SIG-M5 (cell line): ENCODE data around the gene AKAP6.
"Not testable (repeated sequence)": the region's sequence is repeated elsewhere in the genome, so short reads cannot be mapped to it uniquely, and the experiment has no call there.

Experiments
- DNase-seq: peaks from one replicate; lab custom pipeline; 2025; lab: John Stamatoyannopoulos, UW

AKAP6 gene

DNA sequence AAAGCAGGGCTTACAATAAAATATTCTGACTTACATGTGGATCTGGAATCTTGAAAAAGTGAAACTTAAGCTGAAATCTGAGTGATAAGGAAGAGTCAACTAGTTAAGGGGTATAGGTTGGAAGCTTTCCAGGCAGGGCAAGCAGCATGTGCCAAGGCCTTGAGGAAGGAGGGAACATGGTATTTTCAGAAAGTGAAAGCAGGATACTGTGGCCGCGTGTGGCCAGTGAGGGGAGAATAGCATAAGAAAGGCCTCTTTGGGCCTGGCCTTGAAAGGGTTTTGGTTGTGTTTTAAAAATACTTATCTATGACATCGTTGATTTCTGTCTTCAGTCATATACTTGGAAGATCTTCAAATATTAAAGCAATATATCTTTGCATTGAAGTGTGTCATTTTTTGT is 213.4 kb downstream of the AKAP6 start:
- DNase-seq: no peak

DNA sequence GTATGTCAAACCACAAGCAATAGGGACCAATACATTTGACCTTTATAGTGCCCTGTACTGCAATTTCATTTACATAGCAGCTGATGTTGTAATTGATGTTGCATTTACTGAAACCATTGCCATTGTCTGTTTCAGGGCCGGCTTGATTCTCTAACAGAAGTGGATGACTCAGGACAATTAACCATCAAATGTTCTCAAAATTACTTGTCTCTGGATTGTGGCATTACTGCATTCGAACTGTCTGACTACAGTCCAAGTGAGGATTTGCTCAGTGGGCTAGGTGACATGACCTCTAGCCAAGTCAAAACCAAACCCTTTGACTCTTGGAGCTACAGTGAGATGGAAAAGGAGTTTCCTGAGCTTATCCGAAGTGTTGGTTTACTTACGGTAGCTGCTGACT is 216.0 kb downstream of the AKAP6 start:
- DNase-seq: no peak

DNA sequence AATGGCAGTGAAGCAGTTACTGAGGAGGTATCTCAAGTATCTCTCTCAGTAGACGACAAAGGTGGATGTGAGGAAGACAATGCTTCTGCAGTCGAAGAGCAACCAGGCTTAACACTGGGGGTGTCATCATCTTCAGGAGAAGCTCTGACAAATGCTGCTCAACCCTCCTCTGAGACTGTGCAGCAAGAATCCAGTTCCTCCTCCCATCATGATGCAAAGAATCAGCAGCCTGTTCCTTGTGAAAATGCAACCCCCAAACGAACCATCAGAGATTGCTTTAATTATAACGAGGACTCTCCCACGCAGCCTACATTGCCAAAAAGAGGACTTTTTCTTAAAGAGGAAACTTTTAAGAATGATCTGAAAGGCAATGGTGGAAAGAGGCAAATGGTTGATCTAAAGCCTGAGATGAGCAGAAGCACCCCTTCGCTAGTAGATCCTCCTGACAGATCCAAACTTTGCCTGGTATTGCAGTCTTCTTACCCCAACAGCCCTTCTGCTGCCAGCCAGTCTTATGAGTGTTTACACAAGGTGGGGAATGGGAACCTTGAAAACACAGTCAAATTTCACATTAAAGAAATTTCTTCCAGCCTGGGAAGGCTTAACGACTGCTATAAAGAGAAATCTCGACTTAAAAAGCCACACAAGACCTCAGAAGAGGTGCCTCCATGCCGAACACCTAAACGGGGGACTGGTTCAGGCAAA is 216.6 kb downstream of the AKAP6 start:
- no peak for DNase-seq

DNA sequence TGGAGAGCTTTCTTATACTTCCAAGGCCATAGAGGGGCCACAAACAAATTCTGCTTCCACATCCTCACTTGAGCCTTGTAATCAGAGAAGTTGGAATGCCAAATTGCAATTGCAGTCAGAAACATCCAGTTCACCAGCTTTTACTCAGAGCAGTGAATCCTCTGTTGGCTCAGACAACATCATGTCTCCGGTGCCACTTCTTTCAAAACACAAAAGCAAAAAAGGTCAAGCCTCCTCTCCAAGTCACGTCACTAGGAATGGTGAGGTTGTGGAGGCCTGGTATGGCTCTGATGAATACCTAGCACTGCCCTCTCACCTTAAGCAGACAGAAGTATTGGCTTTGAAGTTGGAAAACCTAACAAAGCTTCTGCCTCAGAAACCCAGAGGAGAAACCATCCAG is 217.1 kb downstream of the AKAP6 start:
- no peak for DNase-seq

DNA sequence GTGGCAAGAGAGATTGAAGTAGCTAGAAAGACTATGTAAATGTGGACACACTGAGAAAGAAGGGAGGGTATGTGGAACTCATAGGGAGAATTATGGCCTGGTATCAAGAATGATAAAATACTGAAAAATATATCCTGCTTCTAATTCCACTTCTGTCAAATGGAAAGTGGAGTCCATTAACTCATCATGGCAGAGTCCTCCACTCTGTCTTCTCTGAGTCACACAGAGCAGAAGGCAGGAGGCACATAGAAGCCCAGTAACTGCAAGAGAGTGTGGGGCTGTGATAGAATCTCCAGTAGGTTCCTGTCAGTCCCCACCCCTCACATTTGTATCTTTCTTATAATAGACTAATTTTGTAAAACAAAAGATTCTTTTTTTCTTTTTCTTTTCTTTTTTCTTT is 223.7 kb downstream of the AKAP6 start:
- DNase-seq: no peak

DNA sequence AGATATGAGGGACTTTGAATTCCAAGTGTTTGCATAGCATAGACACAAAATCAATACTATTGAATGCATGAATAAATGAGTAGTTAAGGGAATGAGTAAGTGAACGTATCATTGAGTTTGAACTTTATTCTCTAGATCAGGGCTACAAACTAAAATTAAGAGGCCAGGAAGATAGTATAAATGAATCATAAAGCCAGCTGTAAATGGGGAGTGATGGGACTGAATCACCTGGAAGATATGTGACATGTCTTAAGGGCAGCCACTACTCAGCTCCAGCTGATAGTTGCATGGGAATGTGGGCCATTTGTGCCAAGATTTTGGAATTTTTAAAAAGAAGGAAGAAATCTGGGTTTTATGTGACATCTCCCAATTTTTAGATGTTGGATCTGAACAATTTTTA is 229.9 kb downstream of the AKAP6 start:
- no peak for DNase-seq

DNA sequence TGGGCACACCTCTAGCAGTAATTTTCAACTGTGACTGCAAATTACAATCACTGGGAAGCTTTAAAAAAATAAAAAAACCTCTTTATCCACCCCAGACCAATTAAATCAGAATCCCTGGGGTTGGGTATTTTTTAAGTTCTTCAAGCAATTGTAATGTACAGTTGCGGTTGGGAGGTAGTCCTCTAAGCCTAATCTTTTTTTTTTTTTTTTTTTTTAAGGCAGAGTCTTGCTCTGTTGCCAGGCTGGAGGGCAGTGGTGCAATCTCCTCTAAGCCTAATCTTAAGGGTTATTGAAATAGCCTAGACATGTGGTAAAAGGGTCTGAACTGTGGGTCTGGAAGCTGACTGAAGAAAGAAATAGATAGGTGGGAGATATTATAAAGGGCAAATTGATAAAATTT is 230.5 kb downstream of the AKAP6 start:
- no peak for DNase-seq

DNA sequence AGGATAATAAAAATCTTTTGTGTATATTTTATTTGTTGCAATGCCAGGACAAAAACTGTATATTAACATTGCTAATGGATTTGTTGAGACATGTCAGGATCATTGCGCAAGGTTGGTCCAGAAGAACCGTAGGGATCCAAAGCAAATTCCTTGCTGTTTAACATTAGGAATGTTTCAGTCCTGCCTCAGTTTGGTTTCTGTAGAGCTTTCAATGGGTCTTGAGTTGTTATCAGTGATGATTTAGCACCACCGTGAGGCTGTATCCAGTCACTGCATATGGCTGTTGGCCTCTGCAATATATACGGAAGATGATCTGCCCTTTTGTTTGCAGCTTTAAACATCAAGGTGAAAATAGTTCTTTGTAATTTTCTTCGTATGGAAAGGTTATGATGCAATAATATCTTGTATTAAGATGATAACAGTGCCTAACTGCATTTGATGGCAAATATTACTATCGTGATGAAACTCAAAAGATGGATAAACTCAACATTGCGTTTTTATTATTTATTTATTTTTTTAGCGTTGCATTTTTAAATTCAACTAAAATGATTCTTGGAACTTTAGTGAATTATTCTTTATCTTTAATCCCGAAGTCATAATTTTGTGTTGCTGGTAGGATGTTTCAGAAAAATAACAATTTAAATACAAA is 231.2 kb downstream of the AKAP6 start:
- DNase-seq: no peak

DNA sequence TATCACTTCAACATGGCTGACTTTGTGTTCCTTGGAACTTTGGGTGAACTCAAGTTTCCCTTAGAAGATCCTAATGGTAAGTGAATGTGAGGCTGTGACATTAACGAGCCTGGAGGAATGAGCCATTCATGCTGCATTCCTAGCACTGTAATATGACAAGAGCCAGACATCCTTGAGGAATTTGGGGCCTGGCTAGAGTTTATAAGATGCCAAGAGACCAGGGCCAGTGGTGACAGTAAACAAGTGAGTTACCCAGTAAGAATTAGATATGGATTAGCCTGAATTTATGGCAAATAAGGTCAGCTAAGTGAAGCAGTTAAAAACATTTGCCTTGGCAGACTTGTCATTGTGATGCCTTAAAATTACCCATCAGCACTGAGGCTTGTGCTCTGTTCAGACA is 232.4 kb downstream of the AKAP6 start:
- DNase-seq: no peak

DNA sequence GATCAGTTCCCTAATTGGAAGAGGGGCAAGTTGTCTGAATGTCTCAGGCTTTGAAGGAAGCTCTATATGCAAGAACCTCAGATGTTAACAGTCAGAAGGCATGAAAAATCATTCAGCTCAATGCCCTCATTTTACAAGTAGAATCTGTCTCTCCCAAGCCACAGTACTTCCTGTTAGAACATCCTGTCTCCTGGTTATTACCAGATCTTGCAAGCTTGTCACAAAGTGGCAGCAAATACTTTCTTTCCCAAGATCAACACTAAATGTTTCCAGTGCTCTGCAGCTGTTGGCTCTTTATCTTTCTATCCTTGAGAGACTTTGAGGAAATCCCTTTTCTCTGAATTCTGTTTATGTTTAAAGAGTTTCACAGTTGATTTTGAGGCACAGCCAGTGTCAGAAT is 235.5 kb downstream of the AKAP6 start:
- no peak for DNase-seq

DNA sequence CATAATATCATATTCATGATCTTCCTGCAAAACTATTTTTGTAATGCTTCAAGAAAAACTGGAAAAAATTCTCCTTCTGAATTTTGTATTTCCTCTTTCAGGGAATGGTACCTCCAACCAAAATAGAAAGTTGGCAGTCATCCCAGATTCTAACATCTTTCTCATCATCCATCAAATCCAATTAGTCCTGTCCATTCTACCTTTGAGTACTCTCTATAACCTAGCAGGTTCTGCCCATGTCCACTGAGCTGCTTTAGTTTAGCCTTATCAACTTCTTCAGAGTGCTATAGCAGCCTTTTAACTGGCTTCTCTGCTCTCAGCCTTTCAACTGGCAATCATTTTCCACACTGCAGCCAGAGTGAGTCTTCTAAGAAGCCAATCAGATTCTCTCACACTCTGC is 236.2 kb downstream of the AKAP6 start:
- DNase-seq: no peak

DNA sequence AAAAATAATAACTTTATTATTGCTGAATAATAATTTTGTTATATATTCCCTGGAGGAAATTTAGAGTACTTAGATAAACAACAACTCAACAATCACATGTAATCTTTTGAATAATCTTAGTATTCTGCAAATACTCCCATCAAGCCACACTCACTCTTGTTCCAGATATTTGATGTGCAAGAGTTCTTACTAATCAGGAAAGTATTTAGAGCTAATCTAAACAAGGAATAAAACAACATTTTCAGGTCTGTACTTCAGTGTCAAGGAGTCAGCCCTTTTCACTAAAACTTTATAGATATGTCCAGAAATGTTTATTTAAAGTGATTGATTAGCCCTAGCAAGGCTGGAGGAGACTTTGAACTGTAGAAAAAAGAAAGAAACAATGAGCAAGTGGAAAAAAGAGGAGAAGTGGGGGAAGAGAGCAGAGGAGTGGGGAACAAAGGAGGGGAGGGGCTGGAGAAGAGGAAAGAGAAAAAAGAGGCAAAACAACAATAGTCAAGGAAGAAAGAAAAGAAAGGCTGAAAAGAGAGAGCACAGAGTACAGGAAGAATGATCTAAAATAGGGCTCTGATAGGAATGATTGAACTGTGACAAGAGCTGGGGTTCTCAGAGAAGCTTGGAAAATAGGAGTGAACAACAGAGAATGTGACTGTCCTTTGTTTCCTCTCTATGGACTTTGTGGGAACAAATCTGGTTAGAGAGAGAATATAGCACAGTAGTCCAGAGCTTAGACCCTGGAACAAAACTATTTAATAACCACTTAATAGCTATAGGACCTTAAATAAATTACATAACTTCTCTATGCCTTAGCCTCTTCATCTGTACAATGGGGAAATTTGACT is 238.7 kb downstream of the AKAP6 start:
- DNase-seq: no peak

DNA sequence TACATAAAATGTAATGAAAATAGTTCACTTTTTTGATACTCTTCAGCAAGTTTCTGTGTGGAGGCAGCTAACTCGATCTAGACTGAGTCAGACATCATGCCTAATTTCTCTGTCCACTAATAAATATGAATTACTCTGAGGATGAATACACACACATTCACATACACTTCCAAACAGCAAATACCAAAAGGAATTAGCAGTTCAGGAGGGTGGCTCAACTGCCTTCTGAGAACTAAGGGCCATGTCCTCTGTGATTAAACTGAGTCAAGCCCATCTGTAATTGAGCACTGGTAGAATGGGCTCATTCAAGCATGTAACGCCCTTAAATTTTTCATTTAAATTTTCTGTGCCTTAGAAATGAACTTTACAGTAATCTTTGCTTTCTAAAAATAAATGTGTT is 242.5 kb downstream of the AKAP6 start:
- no peak for DNase-seq

DNA sequence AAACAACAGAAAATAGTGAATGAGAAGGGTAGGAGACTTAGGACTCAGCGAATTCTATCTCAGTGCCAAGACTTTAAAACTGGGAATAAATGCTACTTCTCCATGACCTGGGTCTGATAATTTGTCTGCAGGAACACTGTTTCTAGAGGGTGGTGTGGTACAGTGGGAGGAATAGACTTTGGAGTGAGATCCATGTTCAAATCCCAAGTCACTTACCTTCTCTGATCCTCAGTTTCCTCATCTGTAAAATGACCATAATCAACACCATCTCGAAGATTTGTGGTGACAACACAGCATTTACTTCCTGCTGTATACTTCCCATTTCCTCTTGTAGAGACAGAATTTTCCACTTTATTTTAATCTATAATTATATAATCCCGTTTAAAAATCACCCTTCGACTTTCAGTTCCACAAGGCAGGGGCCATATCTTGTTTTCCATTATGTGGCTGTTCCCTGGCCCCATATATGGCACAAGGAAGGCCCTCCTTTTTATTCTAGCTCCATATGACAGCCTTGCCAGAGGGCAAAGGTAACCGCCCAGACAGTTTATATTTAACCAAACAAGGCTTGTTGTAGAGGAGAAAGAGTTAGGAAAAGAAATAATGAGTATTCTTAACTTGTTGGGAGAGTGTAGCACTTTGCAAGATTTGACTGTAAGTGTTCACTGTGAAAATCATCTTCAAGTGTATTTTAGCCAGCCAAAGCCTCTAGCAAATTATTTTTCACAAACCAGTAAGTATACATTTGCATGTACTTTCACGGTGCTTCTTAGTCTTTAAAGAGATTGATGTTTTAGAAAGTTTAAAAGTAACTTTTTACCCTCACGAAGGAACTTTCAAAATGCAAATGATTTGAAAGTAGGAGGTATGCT is 243.1 kb downstream of the AKAP6 start:
- no peak for DNase-seq

DNA sequence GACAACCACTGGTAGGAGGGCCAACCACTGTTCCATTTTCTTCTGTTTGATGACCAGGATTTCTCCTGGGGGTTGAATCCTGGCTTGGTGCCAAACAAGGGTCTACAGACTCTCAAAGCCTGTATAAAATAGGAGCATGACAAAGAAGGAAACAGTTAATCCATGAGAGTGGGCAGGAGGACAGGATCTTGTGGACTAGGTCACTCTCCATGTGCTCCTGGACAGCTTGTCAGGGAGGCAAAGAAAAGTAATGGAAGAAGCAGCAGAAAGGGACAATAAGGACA is 243.7 kb downstream of the AKAP6 start:
- DNase-seq: no peak

DNA sequence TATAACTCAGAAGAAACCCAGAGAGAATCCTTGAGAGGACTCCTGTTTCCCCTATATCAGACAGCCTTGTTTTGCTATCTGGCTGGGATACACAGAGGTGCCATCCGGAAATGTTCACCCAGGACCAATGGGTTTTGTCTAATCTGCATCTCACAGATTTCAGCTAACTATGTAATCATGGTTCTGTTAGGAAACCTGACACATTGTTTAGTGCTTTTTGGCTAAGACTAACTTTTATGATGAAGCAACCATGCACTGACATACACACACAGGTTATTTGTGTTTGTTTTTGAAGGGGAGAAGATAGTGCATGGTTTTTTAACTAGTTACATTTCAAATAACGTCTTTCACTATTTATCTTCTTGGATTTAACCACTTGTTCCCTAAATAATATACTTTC is 245.2 kb downstream of the AKAP6 start:
- no peak for DNase-seq

DNA sequence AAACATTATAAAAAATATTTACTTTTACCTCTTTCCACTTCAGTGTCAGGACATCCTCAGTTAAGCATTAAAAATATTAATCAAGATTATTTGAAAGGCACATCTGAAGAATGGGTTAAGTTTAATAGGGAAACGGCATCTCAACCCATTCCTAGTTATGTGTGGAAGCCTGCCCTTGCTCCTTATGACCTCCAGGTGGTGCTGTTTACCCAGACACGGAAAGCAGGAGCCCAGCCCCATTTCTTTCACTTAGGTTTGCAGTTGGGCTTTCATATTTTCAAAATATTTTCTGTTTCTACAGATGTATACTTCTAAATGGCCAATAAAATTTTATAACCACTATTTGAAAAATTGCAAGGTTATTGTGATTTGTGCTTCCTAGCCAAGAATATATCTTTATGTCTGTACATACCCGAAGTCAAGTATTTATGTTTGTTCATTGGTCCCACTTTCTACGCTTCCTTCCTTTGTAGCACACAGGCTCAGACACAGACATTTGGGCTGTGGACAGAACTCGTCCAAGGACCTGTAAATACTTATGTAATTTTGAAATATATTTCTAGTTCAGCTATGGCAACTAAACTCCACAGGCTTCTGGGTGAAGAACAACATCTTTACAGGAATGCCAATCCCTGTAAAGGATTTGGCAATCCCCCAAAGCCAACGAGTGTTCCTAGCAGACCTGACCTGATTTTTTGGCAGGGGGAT is 247.1 kb downstream of the AKAP6 start:
- no peak for DNase-seq

DNA sequence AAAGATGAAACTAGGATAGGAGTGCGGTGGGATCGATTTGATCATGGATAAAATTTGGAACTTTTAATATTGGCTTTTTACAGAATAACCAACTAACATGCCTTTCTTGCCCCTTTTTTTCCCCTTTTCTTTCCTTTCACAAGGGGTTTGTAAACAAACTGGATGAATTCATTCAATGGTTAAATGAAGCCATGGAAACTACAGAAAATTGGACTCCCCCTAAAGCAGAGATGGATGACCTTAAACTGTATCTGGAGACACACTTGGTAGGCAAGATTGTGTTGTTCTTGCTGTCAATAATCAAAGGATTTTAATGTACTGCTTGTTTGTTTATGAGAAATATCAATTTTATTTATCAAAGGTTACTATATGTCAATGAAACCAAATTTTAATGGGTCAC is 247.9 kb downstream of the AKAP6 start:
- no peak for DNase-seq

DNA sequence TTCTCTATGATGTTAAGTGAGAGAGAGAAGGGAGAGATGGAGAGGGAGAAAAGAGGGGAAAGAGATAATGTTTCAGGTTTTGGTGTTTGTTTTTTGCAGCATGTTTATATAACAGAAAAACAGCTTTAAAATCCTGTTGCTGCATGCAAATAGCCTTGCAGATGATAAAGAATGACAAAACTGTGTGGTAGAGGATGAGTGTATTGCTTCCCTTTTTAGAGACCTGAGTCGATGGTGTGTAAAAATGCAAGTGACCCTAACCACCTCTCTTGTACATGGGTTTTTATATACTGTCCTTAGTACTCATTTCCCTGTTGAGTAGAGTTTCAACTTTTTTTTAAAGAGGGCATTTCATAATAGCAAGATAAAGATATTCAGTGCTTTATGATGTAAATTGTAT is 249.1 kb downstream of the AKAP6 start:
- no peak for DNase-seq

DNA sequence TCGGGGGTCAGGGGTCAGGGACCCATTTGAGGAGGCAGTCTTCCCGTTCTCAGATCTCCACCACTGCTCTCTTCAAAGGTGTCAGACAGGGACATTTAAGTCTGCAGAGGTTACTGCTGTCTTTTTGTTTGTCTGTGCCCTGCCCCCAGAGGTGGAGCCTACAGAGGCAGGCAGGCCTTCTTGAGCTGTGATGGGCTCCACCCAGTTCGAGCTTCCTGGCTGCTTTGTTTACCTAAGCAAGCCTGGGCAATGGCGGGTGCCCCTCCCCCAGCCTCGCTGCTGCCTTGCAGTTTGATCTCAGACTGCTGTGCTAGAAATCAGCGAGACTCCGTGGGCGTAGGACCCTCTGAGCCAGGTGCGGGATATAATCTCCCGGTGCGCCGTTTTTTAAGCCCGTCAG is 254.3 kb downstream of the AKAP6 start:
- not testable (repeated sequence) for DNase-seq

DNA sequence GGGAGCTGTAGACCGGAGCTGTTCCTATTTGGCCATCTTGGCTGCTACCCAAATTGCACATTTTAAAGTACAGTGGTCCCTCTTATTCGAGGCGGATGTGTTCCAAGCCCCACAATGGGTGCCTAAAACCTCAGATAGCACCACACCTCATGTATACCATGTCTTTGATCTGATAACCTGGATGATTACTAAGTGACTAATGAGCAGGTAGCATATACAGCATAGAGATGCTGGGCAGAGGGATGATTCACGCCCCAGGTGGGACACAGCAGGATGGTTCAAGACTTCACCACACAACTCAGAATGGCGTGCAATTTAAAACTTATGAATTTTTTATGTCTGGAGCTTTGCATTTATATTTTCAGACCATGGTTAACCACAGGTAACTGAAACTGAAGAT is 255.0 kb downstream of the AKAP6 start:
- no peak for DNase-seq

DNA sequence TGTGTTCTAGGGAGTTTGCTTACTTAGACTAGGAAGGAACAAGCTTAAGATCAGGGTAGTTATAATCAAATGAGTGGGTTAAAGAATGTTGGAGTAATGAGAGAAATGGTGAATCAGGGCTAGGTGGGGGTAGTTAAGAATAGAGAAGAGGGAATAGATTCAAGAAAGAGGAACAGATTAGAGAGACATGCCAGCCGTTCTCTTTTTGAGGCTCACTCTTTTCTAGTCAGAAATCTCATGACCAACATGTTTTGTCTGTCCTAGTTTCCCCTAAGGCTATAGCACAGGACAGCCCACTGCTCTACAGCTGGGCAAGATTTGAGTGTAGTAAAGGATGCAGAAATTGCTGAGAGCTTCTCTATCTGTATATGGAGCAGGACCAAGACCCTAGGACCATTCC is 258.4 kb downstream of the AKAP6 start:
- DNase-seq: no peak
